KG1 (cell line): ENCODE data around the gene CAMTA1.

Experiments
- DNase-seq: peaks from one replicate; lab custom pipeline; 2025; lab: John Stamatoyannopoulos, UW

CAMTA1 gene

GRCh38 chr1:7477593-7477992, 692.3 kb downstream of the CAMTA1 start:
- no peak for DNase-seq

DNA sequence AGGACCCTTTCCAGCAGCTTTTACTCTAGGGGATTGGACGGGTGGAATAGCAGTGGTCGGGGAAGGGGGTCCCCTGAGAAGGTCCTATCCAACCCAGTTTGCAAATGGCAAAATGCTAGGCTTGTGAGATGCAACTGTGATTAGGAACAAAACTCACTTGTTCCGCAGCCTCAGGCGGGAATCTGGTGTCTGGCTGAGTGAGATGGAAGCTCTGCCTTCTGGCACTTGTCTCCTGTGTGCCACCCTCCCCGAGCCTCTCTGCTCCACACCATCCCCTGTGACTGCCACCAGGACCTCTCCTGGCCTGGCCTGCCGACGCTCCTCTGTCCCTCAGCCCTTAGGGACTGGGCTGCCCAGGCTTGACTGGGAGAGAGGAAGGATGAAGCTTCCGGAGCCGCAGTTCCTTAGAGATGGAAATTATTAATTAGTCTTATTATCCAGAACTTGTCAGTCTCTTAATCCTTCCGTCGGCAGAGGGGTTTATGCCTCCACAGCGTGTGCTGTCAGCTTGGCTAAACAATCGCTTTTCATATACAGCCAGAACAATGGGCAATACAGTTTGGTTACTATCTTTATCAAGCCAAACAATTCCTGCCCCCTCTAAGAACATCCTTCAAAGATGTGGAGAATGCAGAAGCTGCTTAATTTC, 693.0 kb downstream of the CAMTA1 start:
- no peak for DNase-seq

GRCh38 chr1:7478809-7479499, 693.7 kb downstream of the CAMTA1 start:
- no peak for DNase-seq

- no peak for DNase-seq
These were observed 694.3 kb downstream of the CAMTA1 start for GRCh38 chr1:7479571-7479970.

GRCh38 chr1:7481194-7481593, 695.9 kb downstream of the CAMTA1 start:
- no peak for DNase-seq

DNA sequence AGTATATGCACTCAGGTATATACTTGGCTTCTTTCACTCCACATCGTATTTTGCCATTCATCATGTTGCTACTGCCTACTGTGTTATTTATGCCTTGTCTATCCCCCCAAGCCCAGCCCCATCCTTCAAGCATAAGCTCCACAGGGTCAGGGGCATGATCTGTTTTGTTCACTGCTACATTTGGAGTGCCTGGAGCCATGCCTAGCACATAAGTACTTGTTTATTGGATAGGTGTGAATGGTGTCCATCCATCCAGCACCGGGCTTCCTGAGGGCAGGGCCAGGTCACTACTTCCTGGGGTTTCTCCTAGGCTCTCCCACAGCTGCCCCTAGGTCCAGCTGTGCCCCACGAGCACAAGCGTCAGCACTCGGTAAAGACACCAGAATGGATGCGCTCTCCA, 696.8 kb downstream of the CAMTA1 start:
- no peak for DNase-seq

DNA sequence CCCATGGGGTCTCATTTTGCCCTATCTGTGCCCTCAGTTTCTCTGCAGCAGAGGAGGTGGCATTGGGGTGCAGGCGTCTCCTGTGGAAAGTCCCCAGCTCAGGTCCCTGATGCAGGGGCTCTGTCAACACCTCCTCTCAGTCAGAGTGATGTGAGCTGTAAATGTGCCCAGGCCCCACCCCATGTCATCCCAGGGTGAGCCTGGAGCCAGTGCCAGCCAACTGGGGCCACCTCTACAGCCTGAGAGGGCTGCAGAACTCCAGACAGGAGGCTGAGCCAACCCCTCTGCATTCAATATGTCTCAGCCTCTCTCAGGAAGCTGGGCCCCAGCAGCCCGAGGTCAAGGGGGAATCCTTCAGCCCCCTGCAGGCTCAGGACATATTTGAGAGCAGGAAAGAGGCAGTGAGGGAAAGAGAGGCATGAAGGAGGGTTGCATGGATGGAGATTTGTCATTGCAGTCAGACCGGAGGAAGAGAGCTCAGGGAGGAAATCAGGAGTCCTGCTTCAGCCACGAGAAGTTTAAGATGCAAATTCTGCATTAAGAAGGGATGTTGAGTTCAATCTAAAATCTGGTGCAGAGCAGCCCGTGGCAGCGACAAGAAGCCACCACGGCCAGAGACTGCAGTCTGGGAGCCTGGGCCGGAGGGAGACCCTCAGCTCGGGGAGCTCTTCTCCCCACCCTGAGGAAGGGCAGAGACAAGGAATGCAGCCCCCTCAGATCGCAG, 697.7 kb downstream of the CAMTA1 start:
- DNase-seq, result no peak

GRCh38 chr1:7483634-7484383, 698.6 kb downstream of the CAMTA1 start:
- no peak for DNase-seq

DNA sequence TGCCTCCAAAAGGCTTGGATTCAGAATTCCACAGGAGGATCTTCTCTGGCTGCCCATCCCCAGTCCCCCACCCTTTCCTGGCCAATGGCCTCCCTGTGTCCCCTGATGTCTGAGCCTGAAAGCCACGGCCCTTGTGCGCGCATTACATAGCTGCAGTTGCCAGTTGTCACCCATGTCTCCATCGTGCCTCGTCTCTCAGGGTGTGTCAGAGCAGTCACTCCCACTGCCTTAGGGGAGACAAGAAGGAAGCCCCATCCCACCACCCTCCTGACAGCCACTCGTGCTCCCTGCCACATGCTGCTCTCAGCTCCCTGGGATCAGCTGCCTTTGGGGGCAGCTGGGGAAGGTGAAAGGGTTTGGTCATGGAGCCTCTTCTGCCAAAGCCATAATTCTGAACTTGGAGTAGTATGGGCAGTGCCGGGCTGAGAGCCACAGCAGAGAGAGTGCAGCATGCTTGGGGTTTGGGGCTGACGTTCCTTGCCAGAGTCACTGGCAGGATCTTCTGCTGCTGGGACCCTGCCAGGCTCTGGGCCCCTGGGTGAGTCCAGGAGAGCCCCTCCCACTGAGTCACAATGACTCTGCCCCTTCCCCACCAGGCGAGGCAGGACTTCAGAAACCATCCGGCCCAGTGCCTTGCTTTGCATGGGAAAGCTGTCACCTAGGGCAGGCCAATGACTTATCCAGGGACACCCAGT, 700.0 kb downstream of the CAMTA1 start:
- DNase-seq, result no peak

DNA sequence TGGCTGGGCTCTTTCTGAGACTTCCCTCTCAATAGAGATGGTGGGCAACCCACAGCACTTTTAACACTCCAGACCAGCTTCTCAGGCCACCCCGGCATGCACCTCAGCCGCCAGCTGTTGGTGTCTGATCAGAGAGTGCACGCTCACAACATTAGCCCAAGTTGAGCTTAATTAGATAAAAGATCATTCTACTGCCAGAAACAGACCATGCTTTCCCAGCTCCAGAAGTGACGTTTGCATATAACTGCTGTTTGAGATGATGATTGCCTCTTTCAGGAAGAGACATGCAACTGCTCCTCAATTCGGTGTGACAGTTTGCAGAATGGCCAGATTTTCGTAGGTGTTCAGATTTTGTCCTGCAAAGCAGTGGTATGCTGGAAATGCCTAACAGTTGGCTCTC, 700.6 kb downstream of the CAMTA1 start:
- no peak for DNase-seq

GRCh38 chr1:7487766-7488474, 702.7 kb downstream of the CAMTA1 start:
- no peak for DNase-seq

- no peak for DNase-seq
These were observed 703.2 kb downstream of the CAMTA1 start for GRCh38 chr1:7488475-7488842.

DNA sequence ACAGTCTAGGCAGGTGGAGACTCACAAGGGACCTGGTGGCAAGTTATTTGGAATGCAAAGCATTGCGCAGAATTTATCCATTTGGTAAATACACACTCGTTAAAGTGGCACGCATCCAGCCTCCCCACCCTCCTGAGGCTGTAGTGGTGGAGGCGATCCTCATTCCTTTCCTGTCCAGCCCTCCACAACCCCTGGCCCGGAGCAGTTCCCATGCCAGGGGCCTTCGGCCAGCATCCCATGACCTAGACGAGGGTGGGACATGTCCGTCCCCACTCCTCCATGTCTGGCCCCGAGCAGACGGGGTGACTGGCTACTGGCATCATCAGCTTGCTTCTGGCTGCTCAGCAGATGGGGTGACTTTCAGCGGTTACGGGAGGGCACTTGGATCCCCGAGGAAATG, 704.3 kb downstream of the CAMTA1 start:
- no peak for DNase-seq

DNA sequence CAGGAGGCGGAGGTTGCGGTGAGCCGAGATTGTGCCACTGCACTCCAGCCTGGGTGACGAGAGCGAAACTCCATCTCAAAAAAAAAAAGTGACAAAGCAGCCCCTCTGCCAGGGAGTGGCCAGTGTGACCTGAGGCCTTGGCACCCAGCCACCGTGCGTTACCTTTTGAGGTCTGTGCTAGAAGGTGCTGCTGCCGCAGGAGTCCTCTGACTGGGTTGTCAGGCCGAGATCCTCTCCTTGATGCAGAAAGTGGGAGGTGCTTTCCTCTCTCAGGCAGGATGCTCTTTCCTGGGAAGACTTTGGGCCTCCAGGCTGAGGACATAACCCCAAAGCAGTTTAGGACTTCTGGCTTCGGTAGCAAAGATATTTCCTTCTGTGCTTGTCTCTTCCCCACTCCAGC, 705.3 kb downstream of the CAMTA1 start:
- no peak for DNase-seq

GRCh38 chr1:7491109-7491817, 706.0 kb downstream of the CAMTA1 start:
- DNase-seq, result no peak

- no peak for DNase-seq
These were observed 706.5 kb downstream of the CAMTA1 start for GRCh38 chr1:7491818-7492173.

DNA sequence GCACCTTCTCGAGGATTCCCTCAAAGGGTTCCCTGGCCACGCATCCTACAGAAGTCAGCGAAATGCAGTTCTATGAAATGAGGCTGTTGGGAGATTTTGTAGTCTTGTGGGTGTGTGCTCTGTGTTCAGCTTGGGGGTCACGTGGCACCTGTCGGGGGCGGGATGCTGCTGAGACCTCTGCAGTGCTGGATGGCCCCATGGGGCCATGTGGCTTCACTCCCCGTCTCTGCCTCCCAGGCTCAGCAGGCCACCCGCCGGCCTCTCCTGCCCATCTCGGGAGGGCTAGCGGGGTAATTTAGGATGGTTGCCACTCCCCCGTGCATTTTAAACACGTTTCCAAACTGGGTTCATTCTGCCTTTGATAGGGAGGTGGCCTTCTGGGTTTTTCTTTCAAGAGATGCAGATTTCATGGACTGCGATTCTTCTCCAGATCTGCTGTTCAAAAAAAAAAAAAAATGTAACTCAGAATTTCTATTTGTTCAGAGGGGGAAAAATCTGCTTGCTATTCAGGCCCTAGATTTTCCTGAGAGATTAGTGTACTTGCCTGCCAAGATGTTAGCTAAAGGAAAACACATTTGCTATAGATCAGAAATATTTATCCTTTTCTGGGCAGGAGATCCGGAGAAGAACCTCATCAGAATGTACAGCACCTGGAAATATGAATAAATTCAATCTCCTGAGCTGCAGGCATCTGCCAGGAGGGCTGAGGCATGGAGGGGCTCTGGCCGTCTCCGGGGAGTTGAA, 708.6 kb downstream of the CAMTA1 start:
- no peak for DNase-seq

GRCh38 chr1:7495962-7496361, 710.7 kb downstream of the CAMTA1 start:
- no peak for DNase-seq

GRCh38 chr1:7497107-7497637, 711.9 kb downstream of the CAMTA1 start:
- no peak for DNase-seq
